HG02885 (cell line): ENCODE results near the gene IPO8.
A peak's percentile ranks its signal among the peaks of the same experiment; 100 is the strongest.
"Not testable (repeated sequence)": the region's sequence is repeated elsewhere in the genome, so short reads cannot be mapped to it uniquely, and the experiment has no call there.

Experiments used
- ATAC-seq: cut with Tn5 transposase; IDR thresholded peaks from one replicate; pipeline ENCODE4 v1.9.1; 2021; ENCODE audit warnings: mild to moderate bottlenecking; ENCODE audit not compliant: unreplicated experiment, poor library complexity

IPO8 gene

GRCh38 chr12:30691122-30691879, 4.4 kb downstream of the IPO8 start:
- ATAC-seq, result no peak

- ATAC-seq, result no peak
These were observed 8.2 kb downstream of the IPO8 start for GRCh38 chr12:30687265-30687986.

- ATAC-seq, result no peak
These were observed 16.4 kb downstream of the IPO8 start for GRCh38 chr12:30679241-30679640.

- no peak for ATAC-seq
These were observed 17.4 kb downstream of the IPO8 start for GRCh38 chr12:30678221-30678620.

- no peak for ATAC-seq
These were observed 34.5 kb downstream of the IPO8 start for GRCh38 chr12:30661210-30661609.

GRCh38 chr12:30652034-30652696, 43.5 kb downstream of the IPO8 start:
- ATAC-seq, result no peak

- ATAC-seq, result no peak
These were observed 48.8 kb downstream of the IPO8 start for GRCh38 chr12:30646821-30647220.

GRCh38 chr12:30643366-30643765, 52.3 kb downstream of the IPO8 start:
- ATAC-seq, result no peak

- ATAC-seq, result no peak
These were observed 55.3 kb downstream of the IPO8 start for GRCh38 chr12:30640392-30640791.

GRCh38 chr12:30635385-30635784, 60.3 kb downstream of the IPO8 start:
- ATAC-seq, result no peak

GRCh38 chr12:30631740-30632139, 63.9 kb downstream of the IPO8 start:
- ATAC-seq, result no peak

GRCh38 chr12:30630979-30631285, 64.7 kb downstream of the IPO8 start:
- ATAC-seq, result no peak

GRCh38 chr12:30630076-30630978, 65.3 kb downstream of the IPO8 start:
- ATAC-seq, result no peak

GRCh38 chr12:30626847-30627246, 68.8 kb downstream of the IPO8 start:
- no peak for ATAC-seq

- no peak for ATAC-seq
These were observed 71.7 kb downstream of the IPO8 start for GRCh38 chr12:30624009-30624408.

GRCh38 chr12:30622509-30622908, 73.2 kb downstream of the IPO8 start:
- ATAC-seq, result peak; percentile 87

GRCh38 chr12:30621663-30622241, 73.9 kb downstream of the IPO8 start:
- not testable (repeated sequence) for ATAC-seq

- no peak for ATAC-seq
These were observed 78.2 kb downstream of the IPO8 start for GRCh38 chr12:30617346-30618016.

GRCh38 chr12:30614031-30614430, 81.6 kb downstream of the IPO8 start:
- no peak for ATAC-seq
